ENCODE results near the gene RGS5.

Gene RGS5

DNA sequence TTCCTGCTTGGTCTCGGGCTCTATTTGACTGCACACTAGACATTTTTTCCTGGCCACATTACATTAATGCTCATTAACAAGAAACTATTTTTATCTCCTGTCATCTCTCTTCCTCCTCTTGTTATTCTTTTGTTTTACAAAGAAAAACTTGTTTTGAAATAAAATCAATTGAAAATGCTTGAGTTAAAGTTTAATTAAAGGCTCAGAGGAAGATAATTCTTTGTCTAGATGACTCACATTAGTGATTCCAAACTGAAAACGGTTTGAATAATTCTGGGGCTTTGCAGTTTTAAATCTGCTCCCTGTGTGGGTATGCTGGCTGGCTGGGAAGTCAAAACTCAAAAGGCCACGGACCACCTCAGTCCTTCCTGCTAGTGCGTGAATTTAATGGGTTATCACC is 29.6 kb downstream of the RGS5 start:
- ATAC-seq = peak; percentile 5; the same call in 1 of the 3 replicates
- TF ChIP-seq CSDC2 (CRISPR knock-in tag; IDR thresholded peaks at IDR 0.05) (no peak), ZFP3 (CRISPR knock-in tag; IDR thresholded peaks at IDR 0.05) (no peak), ZNF70 (CRISPR knock-in tag; IDR thresholded peaks at IDR 0.05) (no peak), PPARA (CRISPR knock-in tag; IDR thresholded peaks at IDR 0.05; ENCODE audit: borderline replicate concordance) (no peak), ISL1 (CRISPR knock-in tag; IDR thresholded peaks at IDR 0.05) (no peak), RARB (CRISPR knock-in tag; IDR thresholded peaks at IDR 0.05) (no peak)
- TF ChIP-seq, protein P1, sequence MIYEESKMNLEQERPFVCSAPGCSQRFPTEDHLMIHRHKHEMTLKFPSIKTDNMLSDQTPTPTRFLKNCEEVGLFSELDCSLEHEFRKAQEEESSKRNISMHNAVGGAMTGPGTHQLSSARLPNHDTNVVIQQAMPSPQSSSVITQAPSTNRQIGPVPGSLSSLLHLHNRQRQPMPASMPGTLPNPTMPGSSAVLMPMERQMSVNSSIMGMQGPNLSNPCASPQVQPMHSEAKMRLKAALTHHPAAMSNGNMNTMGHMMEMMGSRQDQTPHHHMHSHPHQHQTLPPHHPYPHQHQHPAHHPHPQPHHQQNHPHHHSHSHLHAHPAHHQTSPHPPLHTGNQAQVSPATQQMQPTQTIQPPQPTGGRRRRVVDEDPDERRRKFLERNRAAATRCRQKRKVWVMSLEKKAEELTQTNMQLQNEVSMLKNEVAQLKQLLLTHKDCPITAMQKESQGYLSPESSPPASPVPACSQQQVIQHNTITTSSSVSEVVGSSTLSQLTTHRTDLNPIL (CRISPR knock-in tag; IDR thresholded peaks at IDR 0.05; ENCODE audit: low read depth) = no peak
- TF ChIP-seq, protein P2, sequence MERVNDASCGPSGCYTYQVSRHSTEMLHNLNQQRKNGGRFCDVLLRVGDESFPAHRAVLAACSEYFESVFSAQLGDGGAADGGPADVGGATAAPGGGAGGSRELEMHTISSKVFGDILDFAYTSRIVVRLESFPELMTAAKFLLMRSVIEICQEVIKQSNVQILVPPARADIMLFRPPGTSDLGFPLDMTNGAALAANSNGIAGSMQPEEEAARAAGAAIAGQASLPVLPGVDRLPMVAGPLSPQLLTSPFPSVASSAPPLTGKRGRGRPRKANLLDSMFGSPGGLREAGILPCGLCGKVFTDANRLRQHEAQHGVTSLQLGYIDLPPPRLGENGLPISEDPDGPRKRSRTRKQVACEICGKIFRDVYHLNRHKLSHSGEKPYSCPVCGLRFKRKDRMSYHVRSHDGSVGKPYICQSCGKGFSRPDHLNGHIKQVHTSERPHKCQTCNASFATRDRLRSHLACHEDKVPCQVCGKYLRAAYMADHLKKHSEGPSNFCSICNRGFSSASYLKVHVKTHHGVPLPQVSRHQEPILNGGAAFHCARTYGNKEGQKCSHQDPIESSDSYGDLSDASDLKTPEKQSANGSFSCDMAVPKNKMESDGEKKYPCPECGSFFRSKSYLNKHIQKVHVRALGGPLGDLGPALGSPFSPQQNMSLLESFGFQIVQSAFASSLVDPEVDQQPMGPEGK (CRISPR knock-in tag; IDR thresholded peaks at IDR 0.05; ENCODE audit: borderline replicate concordance) = no peak

- no peak for ATAC-seq
- TF ChIP-seq ZC3H10 (CRISPR knock-in tag; IDR thresholded peaks at IDR 0.05) (peak; percentile 54; the same call in 1 of the 2 replicates), POU6F1 (CRISPR knock-in tag; IDR thresholded peaks at IDR 0.05; ENCODE audit: borderline replicate concordance, low read depth) (no peak)
These were observed 30.1 kb downstream of the RGS5 start for GRCh38 chr1:163172596-163172995.

GRCh38 chr1:163171826-163172225 is 30.9 kb downstream of the RGS5 start:
- TF ChIP-seq ZNF8 (CRISPR knock-in tag; IDR thresholded peaks at IDR 0.05) = no peak
- TF ChIP-seq SNAI2 (CRISPR knock-in tag; IDR thresholded peaks at IDR 0.05) = 0 out of 2 replicates have a peak, but pooled peaks have one; percentile 35
- peak; percentile 8 for ATAC-seq

- no peak for TF ChIP-seq TOX (CRISPR knock-in tag; IDR thresholded peaks at IDR 0.05; ENCODE audit: borderline replicate concordance)
- TF ChIP-seq ARNTL (CRISPR knock-in tag; IDR thresholded peaks at IDR 0.05; ENCODE audit: borderline replicate concordance, low read depth) = no peak
- no peak for TF ChIP-seq PPARA (CRISPR knock-in tag; IDR thresholded peaks at IDR 0.05; ENCODE audit: borderline replicate concordance)
- TF ChIP-seq RARB (CRISPR knock-in tag; IDR thresholded peaks at IDR 0.05) = no peak
- TF ChIP-seq SNAI2 (CRISPR knock-in tag; IDR thresholded peaks at IDR 0.05) = no peak
- TF ChIP-seq, protein P2 (CRISPR knock-in tag; IDR thresholded peaks at IDR 0.05; ENCODE audit: borderline replicate concordance) = no peak
- no peak for TF ChIP-seq OSR1 (CRISPR knock-in tag; IDR thresholded peaks at IDR 0.05)
- TF ChIP-seq POU6F1 (CRISPR knock-in tag; IDR thresholded peaks at IDR 0.05; ENCODE audit: borderline replicate concordance, low read depth) = no peak
- no peak for TF ChIP-seq ZC3H10 (CRISPR knock-in tag; IDR thresholded peaks at IDR 0.05)
- no peak for TF ChIP-seq ZNF70 (CRISPR knock-in tag; IDR thresholded peaks at IDR 0.05)
- no peak for TF ChIP-seq ZNF8 (CRISPR knock-in tag; IDR thresholded peaks at IDR 0.05)
- TF ChIP-seq, protein P3, sequence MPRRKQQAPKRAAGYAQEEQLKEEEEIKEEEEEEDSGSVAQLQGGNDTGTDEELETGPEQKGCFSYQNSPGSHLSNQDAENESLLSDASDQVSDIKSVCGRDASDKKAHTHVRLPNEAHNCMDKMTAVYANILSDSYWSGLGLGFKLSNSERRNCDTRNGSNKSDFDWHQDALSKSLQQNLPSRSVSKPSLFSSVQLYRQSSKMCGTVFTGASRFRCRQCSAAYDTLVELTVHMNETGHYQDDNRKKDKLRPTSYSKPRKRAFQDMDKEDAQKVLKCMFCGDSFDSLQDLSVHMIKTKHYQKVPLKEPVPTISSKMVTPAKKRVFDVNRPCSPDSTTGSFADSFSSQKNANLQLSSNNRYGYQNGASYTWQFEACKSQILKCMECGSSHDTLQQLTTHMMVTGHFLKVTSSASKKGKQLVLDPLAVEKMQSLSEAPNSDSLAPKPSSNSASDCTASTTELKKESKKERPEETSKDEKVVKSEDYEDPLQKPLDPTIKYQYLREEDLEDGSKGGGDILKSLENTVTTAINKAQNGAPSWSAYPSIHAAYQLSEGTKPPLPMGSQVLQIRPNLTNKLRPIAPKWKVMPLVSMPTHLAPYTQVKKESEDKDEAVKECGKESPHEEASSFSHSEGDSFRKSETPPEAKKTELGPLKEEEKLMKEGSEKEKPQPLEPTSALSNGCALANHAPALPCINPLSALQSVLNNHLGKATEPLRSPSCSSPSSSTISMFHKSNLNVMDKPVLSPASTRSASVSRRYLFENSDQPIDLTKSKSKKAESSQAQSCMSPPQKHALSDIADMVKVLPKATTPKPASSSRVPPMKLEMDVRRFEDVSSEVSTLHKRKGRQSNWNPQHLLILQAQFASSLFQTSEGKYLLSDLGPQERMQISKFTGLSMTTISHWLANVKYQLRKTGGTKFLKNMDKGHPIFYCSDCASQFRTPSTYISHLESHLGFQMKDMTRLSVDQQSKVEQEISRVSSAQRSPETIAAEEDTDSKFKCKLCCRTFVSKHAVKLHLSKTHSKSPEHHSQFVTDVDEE (CRISPR knock-in tag; IDR thresholded peaks at IDR 0.05) = no peak
- TF ChIP-seq BACH2 (CRISPR knock-in tag; IDR thresholded peaks at IDR 0.05; ENCODE audit: borderline replicate concordance) = no peak
- TF ChIP-seq, protein P1 (CRISPR knock-in tag; IDR thresholded peaks at IDR 0.05; ENCODE audit: low read depth) = no peak
- peak; percentile 61 for ATAC-seq
These were observed 31.6 kb downstream of the RGS5 start for GRCh38 chr1:163170975-163171676.

Measured in SK-N-SH treated with all-trans-retinoic acid at 6 μM for 48 hours (cell line).